PC-3 (cell line): ENCODE data around the gene FANCL. TPM values are rescaled to one million over a fixed set of nuclear protein-coding genes. Genes with fewer than 3 reads are reported as not detected.
A peak's percentile ranks its signal among the peaks of the same experiment; 100 is the strongest.
"Not testable (repeated sequence)": the region's sequence is repeated elsewhere in the genome, so short reads cannot be mapped to it uniquely, and the experiment has no call there.

Source experiments
- ATAC-seq: fragments of 200-7000 bp; cut with Tn5 transposase; 2 replicates; pipeline ENCODE4 v1.9.1; 2020; ENCODE audit warnings: mild to moderate bottlenecking, moderate library complexity
- BruUV-seq: library from RNA; stranded (reverse); fragments of 400-500 nt; replicated peaks from 2 replicates; lab custom pipeline; 2021; lab: Mats Ljungman, UMichigan
- CTCF ChIA-PET: fragments of 300-600 bp; sonication (Branson Sonifier 250); formaldehyde crosslinking; loops from one replicate; lab custom pipeline; 2022; ENCODE audit warnings: antibody characterized with exemption; lab: Charles Lee
- POLR2A ChIA-PET: fragments of 300-600 bp; sonication (Branson Sonifier 250); formaldehyde crosslinking; loops from one replicate; lab custom pipeline; 2022; ENCODE audit warnings: antibody characterized with exemption; ENCODE audit not compliant: unreplicated experiment; lab: Charles Lee
- DNase-seq: peaks from one replicate; pipeline ENCODE4 v3.0.0-alpha.2; 2015
- H2AFZ ChIP-seq: fragments of 300-600 bp; sonication (generic); 2 replicates; pipeline ENCODE4 v1.6.0; 2016; ENCODE audit warnings: antibody characterized with exemption, low read length
- H3F3A ChIP-seq: fragments of 300-600 bp; sonication (generic); one replicate; pipeline ENCODE4 v1.6.0; 2017; ENCODE audit warnings: antibody characterized with exemption, low read length, control low read depth, mild to moderate bottlenecking; ENCODE audit not compliant: unreplicated experiment
- H3K27ac ChIP-seq: fragments of 300-600 bp; sonication (generic); 2 replicates; pipeline ENCODE4 v1.5.1; 2016; ENCODE audit warnings: mild to moderate bottlenecking, low read length
- H3K27me3 ChIP-seq: fragments of 300-600 bp; sonication (generic); 2 replicates; pipeline ENCODE4 v1.6.1; 2016; ENCODE audit warnings: low read length, mixed read lengths
- H3K36me3 ChIP-seq: fragments of 300-600 bp; sonication (generic); 2 replicates; pipeline ENCODE4 v1.6.1; 2016; ENCODE audit warnings: low read depth, mixed run types, low read length, mixed read lengths
- H3K4me1 ChIP-seq: fragments of 300-600 bp; sonication (generic); 2 replicates; pipeline ENCODE4 v1.5.1; 2016; ENCODE audit warnings: low read length; ENCODE audit not compliant: insufficient read depth
- H3K4me2 ChIP-seq: fragments of 300-600 bp; sonication (generic); 2 replicates; pipeline ENCODE4 v1.6.0; 2016; ENCODE audit warnings: low read length
- H3K4me3 ChIP-seq: fragments of 300-600 bp; sonication (generic); 2 replicates; pipeline ENCODE4 v1.5.1; 2016; ENCODE audit warnings: mild to moderate bottlenecking, low read length, mixed read lengths
- H3K79me2 ChIP-seq: fragments of 300-600 bp; sonication (generic); 2 replicates; pipeline ENCODE4 v1.6.1; 2017; ENCODE audit warnings: low read length, mixed read lengths
- H3K9ac ChIP-seq: fragments of 300-600 bp; sonication (generic); 2 replicates; pipeline ENCODE4 v1.6.0; 2016; ENCODE audit warnings: mild to moderate bottlenecking, low read length
- H3K9me2 ChIP-seq: fragments of 300-600 bp; sonication (generic); replicated peaks from 2 replicates; pipeline ENCODE4 v1.6.1; 2016; ENCODE audit warnings: mixed run types, low read length, mixed read lengths
- H3K9me3 ChIP-seq: fragments of 300-600 bp; sonication (generic); 2 replicates; pipeline ENCODE4 v1.6.1; 2016; ENCODE audit warnings: low read length, mixed read lengths
- H4K20me1 ChIP-seq: fragments of 300-600 bp; sonication (generic); 2 replicates; pipeline ENCODE4 v1.6.1; 2016; ENCODE audit warnings: low read length, mixed read lengths
- EZH2 ChIP-seq: fragments of 300-600 bp; sonication (generic); IDR thresholded peaks from one replicate; pipeline ENCODE4 v1.6.1; 2017; ENCODE audit warnings: antibody characterized with exemption, mild to moderate bottlenecking, low read length; ENCODE audit not compliant: unreplicated experiment
- EZH2phosphoT487 ChIP-seq: fragments of 300-600 bp; sonication (generic); IDR thresholded peaks from 2 replicates; pipeline ENCODE4 v1.6.1; 2018; ENCODE audit warnings: mild to moderate bottlenecking, antibody characterized with exemption, low read length, borderline replicate concordance
- intact Hi-C: fragments of 100-400 bp; cut with micrococcal nuclease; formaldehyde crosslinking; loops from 2 replicates; pipeline ENCODE4 v1.9.0; 2023
- total RNA-seq: library from RNA; depleted of rRNA; stranded (reverse); fragments of >200 nt; gene quantifications from 2 replicates; pipeline ENCODE4 v1.2.3, GENCODE V29; 2014
- TF ChIP-seq, protein P1 (sequence below): fragments of 300-600 bp; sonication (generic); conservative IDR thresholded peaks from 2 replicates; pipeline ENCODE4 v1.5.1; 2017; ENCODE audit warnings: antibody characterized with exemption, low read depth, mild to moderate bottlenecking, low read length

FANCL gene
- total RNA-seq, 1 experiment from 2014 or later = 18.0 TPM

DNA sequence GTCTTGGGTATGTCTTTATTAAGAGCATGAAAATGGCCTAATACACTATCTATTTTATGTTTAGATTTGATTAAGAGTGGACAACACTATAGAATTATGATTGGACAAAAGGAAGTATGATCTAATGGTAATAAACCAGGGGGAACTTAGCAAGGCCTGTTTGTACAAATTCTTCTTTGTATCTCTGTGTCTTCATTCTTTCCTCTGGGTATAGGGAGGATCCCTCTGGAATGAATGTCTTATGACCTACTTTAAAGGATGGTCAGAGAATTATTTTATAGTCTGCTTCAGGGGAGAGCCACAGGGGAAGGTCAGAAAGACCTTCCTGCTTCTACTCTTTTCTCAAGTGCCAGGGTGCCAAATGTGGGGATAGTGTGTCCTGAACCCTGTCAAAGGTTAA is 42.8 kb upstream of the FANCL start:
- CTCF ChIA-PET = no interaction called here

GRCh38 chr2:58275144-58275543 is 34.0 kb upstream of the FANCL start:
- not testable (repeated sequence) for H2AFZ ChIP-seq

More for the DNA sequence above, 42.8 kb upstream of the FANCL start:
- no peaks in the 10 kb centered on the region for H3K9me3 ChIP-seq
- H3F3A ChIP-seq = no peaks in the 10 kb centered on the region
- peak; percentile 43 for ATAC-seq
- H2AFZ ChIP-seq = no peak overlapping the region
- H3K27me3 ChIP-seq = no peaks in the 10 kb centered on the region
- POLR2A ChIA-PET = no interaction called here
- no peak for DNase-seq
- no peaks in the 10 kb centered on the region for H3K79me2 ChIP-seq
- no peak overlapping the region for H3K4me3 ChIP-seq
- H3K27ac ChIP-seq = no peak overlapping the region
- H4K20me1 ChIP-seq = no peaks in the 10 kb centered on the region
- no peaks in the 10 kb centered on the region for H3K36me3 ChIP-seq
- TF ChIP-seq EZH2phosphoT487 (no peak), EZH2 (no peak)
- TF ChIP-seq, protein P1, sequence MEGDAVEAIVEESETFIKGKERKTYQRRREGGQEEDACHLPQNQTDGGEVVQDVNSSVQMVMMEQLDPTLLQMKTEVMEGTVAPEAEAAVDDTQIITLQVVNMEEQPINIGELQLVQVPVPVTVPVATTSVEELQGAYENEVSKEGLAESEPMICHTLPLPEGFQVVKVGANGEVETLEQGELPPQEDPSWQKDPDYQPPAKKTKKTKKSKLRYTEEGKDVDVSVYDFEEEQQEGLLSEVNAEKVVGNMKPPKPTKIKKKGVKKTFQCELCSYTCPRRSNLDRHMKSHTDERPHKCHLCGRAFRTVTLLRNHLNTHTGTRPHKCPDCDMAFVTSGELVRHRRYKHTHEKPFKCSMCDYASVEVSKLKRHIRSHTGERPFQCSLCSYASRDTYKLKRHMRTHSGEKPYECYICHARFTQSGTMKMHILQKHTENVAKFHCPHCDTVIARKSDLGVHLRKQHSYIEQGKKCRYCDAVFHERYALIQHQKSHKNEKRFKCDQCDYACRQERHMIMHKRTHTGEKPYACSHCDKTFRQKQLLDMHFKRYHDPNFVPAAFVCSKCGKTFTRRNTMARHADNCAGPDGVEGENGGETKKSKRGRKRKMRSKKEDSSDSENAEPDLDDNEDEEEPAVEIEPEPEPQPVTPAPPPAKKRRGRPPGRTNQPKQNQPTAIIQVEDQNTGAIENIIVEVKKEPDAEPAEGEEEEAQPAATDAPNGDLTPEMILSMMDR = no peak
- intact Hi-C loops = loop anchor here (10.0 kb wide), 1 partner anchor 161 kb away; no protein-coding TSS in a partner anchor
- no TSS peak for BruUV-seq
- peaks cover 3% of the 10 kb centered on the region for H3K4me1 ChIP-seq
- no peak overlapping the region for H3K9ac ChIP-seq
- no peak overlapping the region for H3K4me2 ChIP-seq
- no peaks in the 10 kb centered on the region for H3K9me2 ChIP-seq

DNA sequence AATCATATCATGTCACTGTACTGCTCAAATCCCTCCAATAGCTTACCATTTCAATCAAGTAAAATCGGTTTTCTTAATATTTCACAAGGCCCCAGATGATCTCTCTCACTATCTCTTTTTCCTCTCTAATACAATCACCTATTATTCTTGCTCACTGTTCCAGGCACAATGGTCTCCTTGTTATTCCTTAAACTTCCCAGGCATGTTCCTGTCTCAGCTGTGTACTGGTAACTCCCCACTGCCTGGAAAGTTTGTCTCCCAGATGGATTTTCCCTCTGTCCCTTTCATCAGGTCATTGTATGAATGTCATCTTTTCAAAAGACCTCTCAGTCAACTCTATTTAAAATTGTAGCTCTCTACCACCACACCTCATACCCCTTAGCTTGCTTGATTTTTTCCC is 30.7 kb upstream of the FANCL start:
- Histone ChIP-seq H3K9me2 (no peaks in the 10 kb centered on the region), H3K36me3 (no peaks in the 10 kb centered on the region), H3K9ac (no peak overlapping the region), H3K4me2 (no peak overlapping the region), H3F3A (no peaks in the 10 kb centered on the region), H3K9me3 (no peaks in the 10 kb centered on the region), H3K4me3 (no peak overlapping the region), H3K4me1 (peaks cover 11% of the 10 kb centered on the region; the same call in 1 of the 2 replicates), H3K27me3 (no peaks in the 10 kb centered on the region), H3K27ac (no peak overlapping the region), H4K20me1 (no peaks in the 10 kb centered on the region), H2AFZ (no peak overlapping the region), H3K79me2 (no peaks in the 10 kb centered on the region)
- intact Hi-C loops = no loop called here
- no peak for DNase-seq
- BruUV-seq = no TSS peak
- POLR2A ChIA-PET = no interaction called here
- TF ChIP-seq, protein P1 = no peak
- no peak for TF ChIP-seq EZH2phosphoT487
- no peak for TF ChIP-seq EZH2
- CTCF ChIA-PET = no interaction called here
- ATAC-seq = no peak

More at GRCh38 chr2:58275144-58275543, 34.0 kb upstream of the FANCL start:
- DNase-seq (peak; percentile 61), ATAC-seq (peak; percentile 27; the same call in 1 of the 2 replicates)
- H3K9ac ChIP-seq, H4K20me1 ChIP-seq, H3K27me3 ChIP-seq, POLR2A ChIA-PET, H3K4me2 ChIP-seq, intact Hi-C loops, H3K4me3 ChIP-seq, H3K9me2 ChIP-seq, H3K27ac ChIP-seq, H3K79me2 ChIP-seq, CTCF ChIA-PET, H3F3A ChIP-seq, H3K9me3 ChIP-seq, BruUV-seq, H3K36me3 ChIP-seq: not testable (repeated sequence)
- peaks cover 16% of the 10 kb centered on the region for H3K4me1 ChIP-seq
